Karpas-422 (cell line): ENCODE measurements around the gene MAGI1. TPM values are rescaled to one million over a fixed set of nuclear protein-coding genes. Genes with fewer than 3 reads are reported as not detected.
"Not testable (repeated sequence)": the region's sequence is repeated elsewhere in the genome, so short reads cannot be mapped to it uniquely, and the experiment has no call there.

ENCODE experiments used
- DNase-seq: peaks from one replicate; pipeline ENCODE4 v3.0.0-alpha.2; 2015
- H2AFZ ChIP-seq: fragments of 200-600 bp; sonication (generic); 2 replicates; pipeline ENCODE4 v1.6.1; 2014; ENCODE audit warnings: antibody characterized with exemption, low read length, mixed read lengths
- H3K27ac ChIP-seq: fragments of 200-600 bp; sonication (generic); 2 replicates; pipeline ENCODE4 v1.5.1; 2014; ENCODE audit warnings: mild to moderate bottlenecking, low read length, moderate library complexity
- H3K27me3 ChIP-seq: fragments of 200-600 bp; sonication (generic); 2 replicates; pipeline ENCODE4 v1.6.1; 2014; ENCODE audit warnings: low read length, mixed read lengths
- H3K36me3 ChIP-seq: fragments of 200-600 bp; sonication (generic); 2 replicates; pipeline ENCODE4 v1.6.1; 2014; ENCODE audit warnings: low read length, mixed read lengths; ENCODE audit not compliant: insufficient read depth
- H3K4me1 ChIP-seq: fragments of 200-600 bp; sonication (generic); 2 replicates; pipeline ENCODE4 v1.6.1; 2014; ENCODE audit warnings: mild to moderate bottlenecking, low read length, mixed read lengths
- H3K4me2 ChIP-seq: fragments of 200-600 bp; sonication (generic); 2 replicates; pipeline ENCODE4 v1.6.1; 2014; ENCODE audit warnings: low read length, low read depth, mild to moderate bottlenecking; ENCODE audit not compliant: poor library complexity, severe bottlenecking
- H3K4me3 ChIP-seq: fragments of 200-600 bp; sonication (generic); 2 replicates; pipeline ENCODE4 v1.5.1; 2014; ENCODE audit warnings: mild to moderate bottlenecking, antibody characterized with exemption, low read length, mixed read lengths
- H3K79me2 ChIP-seq: fragments of 200-600 bp; sonication (generic); 2 replicates; pipeline ENCODE4 v1.6.1; 2014; ENCODE audit warnings: mild to moderate bottlenecking, low read length, mixed read lengths
- H3K9ac ChIP-seq: fragments of 200-600 bp; sonication (generic); 2 replicates; pipeline ENCODE4 v1.6.0; 2014; ENCODE audit warnings: low read length
- H3K9me2 ChIP-seq: fragments of 200-600 bp; sonication (generic), shearing (Covaris generic); replicated peaks from 2 replicates; pipeline ENCODE4 v1.6.0; 2014; ENCODE audit warnings: mild to moderate bottlenecking, low read length, moderate library complexity; ENCODE audit not compliant: insufficient read depth
- H3K9me3 ChIP-seq: fragments of 300-700, 200-600 bp; sonication (generic); 2 replicates; pipeline ENCODE4 v1.6.1; 2014; ENCODE audit warnings: low read length, mixed read lengths
- H4K20me1 ChIP-seq: fragments of 200-600 bp; sonication (generic); 2 replicates; pipeline ENCODE4 v1.6.1; 2014; ENCODE audit warnings: mild to moderate bottlenecking, antibody characterized with exemption, low read length, low read depth; ENCODE audit not compliant: insufficient read depth
- total RNA-seq: library from RNA; depleted of rRNA; stranded (reverse); fragments of >200 nt; shearing (Covaris generic); gene quantifications from 2 replicates; pipeline ENCODE4 v1.2.3, GENCODE V29; 2014; ENCODE audit warnings: low replicate concordance

The MAGI1 gene
- total RNA-seq, 1 experiment from 2014 or later = 0.71 TPM

- 0 out of 2 replicates have a peak, but pooled peaks cover 3% of the 10 kb centered on the region for H3K9me2 ChIP-seq
- no peak overlapping the region for H3K4me2 ChIP-seq
- no peaks in the 10 kb centered on the region for H4K20me1 ChIP-seq
- H3K79me2 ChIP-seq = no peaks in the 10 kb centered on the region
- H3K9ac ChIP-seq = no peak overlapping the region
- H2AFZ ChIP-seq = no peak overlapping the region
- H3K4me1 ChIP-seq = no peaks in the 10 kb centered on the region
- no peak overlapping the region for H3K27ac ChIP-seq
- DNase-seq = no peak
- H3K4me3 ChIP-seq = no peak overlapping the region
- no peaks in the 10 kb centered on the region for H3K9me3 ChIP-seq
- no peaks in the 10 kb centered on the region for H3K36me3 ChIP-seq
- no peaks in the 10 kb centered on the region for H3K27me3 ChIP-seq
Observed at GRCh38 chr3:65873869-65874268, 164.8 kb downstream of the MAGI1 start.

- no peak overlapping the region for H3K4me2 ChIP-seq
- 0 out of 2 replicates have a peak, but pooled peaks cover 3% of the 10 kb centered on the region for H3K9me2 ChIP-seq
- H3K36me3 ChIP-seq = no peaks in the 10 kb centered on the region
- H4K20me1 ChIP-seq = no peaks in the 10 kb centered on the region
- no peaks in the 10 kb centered on the region for H3K9me3 ChIP-seq
- no peak for DNase-seq
- no peak overlapping the region for H3K9ac ChIP-seq
- H3K27ac ChIP-seq = no peak overlapping the region
- H3K27me3 ChIP-seq = no peaks in the 10 kb centered on the region
- H3K4me1 ChIP-seq = no peaks in the 10 kb centered on the region
- no peak overlapping the region for H3K4me3 ChIP-seq
- no peaks in the 10 kb centered on the region for H3K79me2 ChIP-seq
- H2AFZ ChIP-seq = no peak overlapping the region
Observed at GRCh38 chr3:65873028-65873427, 165.7 kb downstream of the MAGI1 start.

- Histone ChIP-seq H3K4me1 (no peaks in the 10 kb centered on the region), H3K27me3 (no peaks in the 10 kb centered on the region), H3K9me2 (0 out of 2 replicates have a peak, but pooled peaks cover 3% of the 10 kb centered on the region), H4K20me1 (no peaks in the 10 kb centered on the region), H3K36me3 (no peaks in the 10 kb centered on the region), H3K9ac (no peak overlapping the region), H3K79me2 (no peaks in the 10 kb centered on the region), H3K27ac (no peak overlapping the region), H2AFZ (no peak overlapping the region), H3K4me3 (no peak overlapping the region), H3K9me3 (no peaks in the 10 kb centered on the region), H3K4me2 (no peak overlapping the region)
- DNase-seq = no peak
Observed at GRCh38 chr3:65871305-65872141, 167.2 kb downstream of the MAGI1 start.

- no peak overlapping the region for H3K27ac ChIP-seq
- no peaks in the 10 kb centered on the region for H3K9me3 ChIP-seq
- H3K4me1 ChIP-seq = no peaks in the 10 kb centered on the region
- no peaks in the 10 kb centered on the region for H3K36me3 ChIP-seq
- H3K4me3 ChIP-seq = no peak overlapping the region
- H3K9me2 ChIP-seq = 0 out of 2 replicates have a peak, but pooled peaks cover 3% of the 10 kb centered on the region
- H3K9ac ChIP-seq = no peak overlapping the region
- no peaks in the 10 kb centered on the region for H4K20me1 ChIP-seq
- no peaks in the 10 kb centered on the region for H3K79me2 ChIP-seq
- no peak for DNase-seq
- no peak overlapping the region for H3K4me2 ChIP-seq
- no peaks in the 10 kb centered on the region for H3K27me3 ChIP-seq
- no peak overlapping the region for H2AFZ ChIP-seq
Observed at GRCh38 chr3:65869798-65870197, 168.9 kb downstream of the MAGI1 start.

- Histone ChIP-seq H3K27ac (no peak overlapping the region), H3K4me2 (no peak overlapping the region), H3K4me1 (no peaks in the 10 kb centered on the region), H2AFZ (no peak overlapping the region), H3K9me2 (0 out of 2 replicates have a peak, but pooled peaks cover under 1% of the 10 kb centered on the region), H4K20me1 (no peaks in the 10 kb centered on the region), H3K9ac (no peak overlapping the region), H3K36me3 (no peaks in the 10 kb centered on the region), H3K27me3 (no peaks in the 10 kb centered on the region), H3K9me3 (no peaks in the 10 kb centered on the region), H3K79me2 (no peaks in the 10 kb centered on the region), H3K4me3 (no peak overlapping the region)
- DNase-seq = no peak
Observed at GRCh38 chr3:65867463-65868210, 171.1 kb downstream of the MAGI1 start.

GRCh38 chr3:65864357-65864904 is 174.3 kb downstream of the MAGI1 start:
- Histone ChIP-seq H3K79me2 (no peaks in the 10 kb centered on the region), H3K9me3 (no peaks in the 10 kb centered on the region), H3K27me3 (no peaks in the 10 kb centered on the region), H3K4me1 (no peaks in the 10 kb centered on the region), H2AFZ (no peak overlapping the region), H3K9ac (no peak overlapping the region), H3K36me3 (no peaks in the 10 kb centered on the region), H3K4me2 (no peak overlapping the region), H3K9me2 (no peaks in the 10 kb centered on the region), H4K20me1 (no peaks in the 10 kb centered on the region), H3K27ac (no peak overlapping the region), H3K4me3 (no peak overlapping the region)
- DNase-seq = no peak

- no peak overlapping the region for H2AFZ ChIP-seq
- H3K36me3 ChIP-seq = no peaks in the 10 kb centered on the region
- no peaks in the 10 kb centered on the region for H4K20me1 ChIP-seq
- no peaks in the 10 kb centered on the region for H3K9me3 ChIP-seq
- no peaks in the 10 kb centered on the region for H3K79me2 ChIP-seq
- no peaks in the 10 kb centered on the region for H3K27me3 ChIP-seq
- no peak overlapping the region for H3K4me2 ChIP-seq
- no peak overlapping the region for H3K4me3 ChIP-seq
- no peaks in the 10 kb centered on the region for H3K4me1 ChIP-seq
- no peak overlapping the region for H3K9ac ChIP-seq
- no peak for DNase-seq
- H3K9me2 ChIP-seq = no peaks in the 10 kb centered on the region
- no peak overlapping the region for H3K27ac ChIP-seq
Observed at GRCh38 chr3:65861718-65862117, 177.0 kb downstream of the MAGI1 start.

GRCh38 chr3:65859612-65860011 is 179.1 kb downstream of the MAGI1 start:
- not testable (repeated sequence) for DNase-seq, H3K4me3 ChIP-seq, H3K4me1 ChIP-seq, H3K9me3 ChIP-seq, H2AFZ ChIP-seq, H3K79me2 ChIP-seq, H4K20me1 ChIP-seq, H3K27me3 ChIP-seq, H3K4me2 ChIP-seq, H3K36me3 ChIP-seq, H3K9me2 ChIP-seq, H3K9ac ChIP-seq, H3K27ac ChIP-seq
